H1 (cell line): ENCODE data around the gene SNCAIP. TPM values are rescaled to one million over a fixed set of nuclear protein-coding genes. Genes with fewer than 3 reads are reported as not detected.

Experiments used
- CTCF ChIA-PET: fragments of 300-600 bp; sonication (Branson Sonifier 250); formaldehyde crosslinking; loops from one replicate; lab custom pipeline; 2021; ENCODE audit not compliant: partially characterized antibody; lab: Charles Lee
- POLR2A ChIA-PET: fragments of 300-600 bp; sonication (Branson Sonifier 250); formaldehyde crosslinking; loops from one replicate; lab custom pipeline; 2021; ENCODE audit warnings: inconsistent platforms; ENCODE audit not compliant: partially characterized antibody; lab: Charles Lee
- DNase-seq, 2 experiments: peaks; one replicate each; pipeline versions ENCODE4 v3.0.0 to v3.0.0-alpha.2; 2010 to 2022; ENCODE audit warnings: low spot score in 2 of 2, low read depth in 1 of 2, mixed read lengths in 1 of 2
- FAIRE-seq: peaks from 2 replicates; lab custom pipeline; 2011; peaks lifted over from hg19 to GRCh38; lab: Jason Lieb, UNC
- H2AFZ ChIP-seq: 2 replicates; pipeline ENCODE4 v1.8.1; 2012; ENCODE audit warnings: low read length, inconsistent platforms
- H2AK5ac ChIP-seq: 2 replicates; pipeline ENCODE4 v1.6.1; 2013; ENCODE audit warnings: low read depth, low read length
- H2BK120ac ChIP-seq: replicated peaks from 2 replicates; pipeline ENCODE3; 2013; ENCODE audit warnings: low read depth, low read length, inconsistent platforms
- H2BK12ac ChIP-seq: 2 replicates; pipeline ENCODE4 v1.6.1; 2013; ENCODE audit warnings: low read depth, low read length
- H2BK15ac ChIP-seq: 2 replicates; pipeline ENCODE4 v1.6.1; 2013; ENCODE audit warnings: low read length
- H2BK20ac ChIP-seq: 2 replicates; pipeline ENCODE4 v1.6.1; 2013; ENCODE audit warnings: low read length
- H2BK5ac ChIP-seq: 2 replicates; pipeline ENCODE4 v1.6.1; 2013; ENCODE audit warnings: low read depth, low read length
- H3K14ac ChIP-seq: 2 replicates; pipeline ENCODE4 v1.6.1; 2013; ENCODE audit warnings: inconsistent platforms; ENCODE audit not compliant: insufficient read length
- H3K18ac ChIP-seq: 2 replicates; pipeline ENCODE4 v1.6.1; 2013; ENCODE audit warnings: low read length; ENCODE audit errors: extremely low read depth
- H3K23ac ChIP-seq: 2 replicates; pipeline ENCODE4 v1.6.1; 2013; ENCODE audit warnings: inconsistent platforms; ENCODE audit not compliant: insufficient read length
- H3K23me2 ChIP-seq: 2 replicates; pipeline ENCODE4 v1.6.1; 2013; ENCODE audit warnings: low read depth, low read length
- H3K27ac ChIP-seq: 2 replicates; pipeline ENCODE4 v1.6.1; 2011; ENCODE audit warnings: low read depth, low read length, inconsistent platforms
- H3K27me3 ChIP-seq, 4 experiments: replicated peaks in 1 of 4; 1 replicate in 1 of 4; 2 replicates in 3 of 4; pipeline versions ENCODE4 v1.6.1 to v1.8.1; 2011 to 2013; ENCODE audit warnings: low read length in 3 of 4, mild to moderate bottlenecking in 3 of 4, inconsistent platforms in 2 of 4, mixed read lengths in 2 of 4, moderate library complexity in 1 of 4; ENCODE audit not compliant: control insufficient read depth in 3 of 4, insufficient read depth in 3 of 4; ENCODE audit errors: extremely low read depth in 1 of 4
- H3K36me3 ChIP-seq, 4 experiments: 2 replicates each; pipeline versions ENCODE4 v1.6.1 to v1.8.1; 2011 to 2013; ENCODE audit warnings: mild to moderate bottlenecking in 4 of 4, low read length in 3 of 4, moderate library complexity in 2 of 4, control low read depth in 1 of 4, inconsistent platforms in 1 of 4; ENCODE audit not compliant: insufficient read depth in 4 of 4, control insufficient read depth in 2 of 4
- H3K4ac ChIP-seq: replicated peaks from 2 replicates; pipeline ENCODE3; 2013; ENCODE audit warnings: low read length, low read depth, mixed read lengths, inconsistent platforms; ENCODE audit not compliant: insufficient read length
- H3K4me1 ChIP-seq, 4 experiments: replicated peaks in 1 of 4; 1 replicate in 1 of 4; 2 replicates in 3 of 4; pipeline versions ENCODE4 v1.6.1 to v1.8.1; 2011 to 2013; ENCODE audit warnings: low read length in 3 of 4, inconsistent platforms in 2 of 4, mixed read lengths in 1 of 4; ENCODE audit not compliant: insufficient read depth in 4 of 4, control insufficient read depth in 3 of 4
- H3K4me2 ChIP-seq, 2 experiments: 2 replicates each; pipeline versions ENCODE4 v1.6.1 to v1.8.1; 2011 to 2013; ENCODE audit warnings: low read depth in 2 of 2, low read length in 2 of 2, control low read depth in 1 of 2, inconsistent platforms in 1 of 2, mild to moderate bottlenecking in 1 of 2; ENCODE audit not compliant: insufficient read depth in 1 of 2
- H3K4me3 ChIP-seq, 4 experiments: fragments of 200-600, 300-600 bp in 1 of 4; sonication (generic), shearing (Covaris generic), sonication (Bioruptor Twin) in 1 of 4; 2 replicates each; pipeline versions ENCODE4 v1.5.1 to v1.8.1; 2011 to 2016; ENCODE audit warnings: low read length in 4 of 4, low read depth in 3 of 4, control low read depth in 2 of 4, inconsistent platforms in 2 of 4, mild to moderate bottlenecking in 2 of 4, mixed read lengths in 1 of 4, moderate library complexity in 1 of 4; ENCODE audit not compliant: insufficient read depth in 2 of 4; ENCODE audit errors: extremely low read depth in 1 of 4
- H3K56ac ChIP-seq: replicated peaks from 2 replicates; pipeline ENCODE3; 2013; ENCODE audit warnings: low read depth, mild to moderate bottlenecking, mixed read lengths, low read length, inconsistent platforms; ENCODE audit not compliant: insufficient read length
- H3K79me1 ChIP-seq: 2 replicates; pipeline ENCODE4 v1.6.1; 2013; ENCODE audit warnings: low read depth, low read length, control low read depth
- H3K79me2 ChIP-seq, 2 experiments: 2 replicates each; pipeline versions ENCODE4 v1.6.1 to v1.8.1; 2012 to 2013; ENCODE audit warnings: low read length in 2 of 2, mild to moderate bottlenecking in 2 of 2, inconsistent platforms in 1 of 2; ENCODE audit not compliant: insufficient read depth in 2 of 2, control insufficient read depth in 1 of 2
- H3K9ac ChIP-seq, 4 experiments: replicated peaks in 1 of 4; 1 replicate in 1 of 4; 2 replicates in 3 of 4; pipeline versions ENCODE4 v1.6.1 to v1.8.1; 2011 to 2013; ENCODE audit warnings: low read depth in 3 of 4, low read length in 3 of 4, control low read depth in 2 of 4, mild to moderate bottlenecking in 2 of 4, moderate library complexity in 2 of 4, inconsistent platforms in 1 of 4; ENCODE audit errors: extremely low read depth in 1 of 4
- H3K9me3 ChIP-seq, 2 experiments: 2 replicates each; pipeline versions ENCODE4 v1.6.1 to v1.8.1; 2012 to 2013; ENCODE audit warnings: mild to moderate bottlenecking in 2 of 2, moderate library complexity in 2 of 2, control low read depth in 1 of 2, inconsistent platforms in 1 of 2, low read depth in 1 of 2, low read length in 1 of 2, mixed read lengths in 1 of 2; ENCODE audit not compliant: insufficient read depth in 2 of 2
- H4K20me1 ChIP-seq, 2 experiments: replicated peaks in 1 of 2; 2 replicates each; pipeline versions ENCODE3 to v1.8.1; 2011 to 2013; ENCODE audit warnings: inconsistent platforms in 2 of 2, low read length in 2 of 2, mild to moderate bottlenecking in 1 of 2; ENCODE audit not compliant: insufficient read depth in 2 of 2, control insufficient read depth in 1 of 2
- H4K5ac ChIP-seq: 2 replicates; pipeline ENCODE4 v1.6.1; 2013; ENCODE audit warnings: low read length, low read depth, mixed read lengths, inconsistent platforms; ENCODE audit not compliant: insufficient read length
- H4K8ac ChIP-seq: 2 replicates; pipeline ENCODE4 v1.8.0; 2013; ENCODE audit warnings: mild to moderate bottlenecking, moderate library complexity, low read length, inconsistent platforms; ENCODE audit not compliant: insufficient read depth; ENCODE audit errors: extremely low read depth
- H4K91ac ChIP-seq: replicated peaks from 2 replicates; pipeline ENCODE3; 2013; ENCODE audit warnings: low read length, mixed read lengths, inconsistent platforms; ENCODE audit not compliant: insufficient read length
- BACH1 ChIP-seq: IDR thresholded peaks from 2 replicates; pipeline ENCODE4 v1.6.1; 2012; ENCODE audit warnings: low read length, improper control_type of control experiment
- BCL11A ChIP-seq, 2 experiments: IDR thresholded peaks; one replicate each; pipeline ENCODE4 v1.6.1; 2011; ENCODE audit warnings: low read depth in 2 of 2, low read length in 2 of 2, mild to moderate bottlenecking in 2 of 2
- CBX8 ChIP-seq: fragments of 300-800, 300-1000 bp; sonication (generic); IDR thresholded peaks from 2 replicates; pipeline ENCODE4 v1.7.1; 2016; ENCODE audit warnings: low read depth, low read length, borderline replicate concordance
- E2F6 ChIP-seq: IDR thresholded peaks from 2 replicates; pipeline ENCODE4 v1.6.1; 2012; ENCODE audit warnings: inconsistent platforms
- EGR1 ChIP-seq: IDR thresholded peaks from 2 replicates; pipeline ENCODE4 v1.6.1; 2011; ENCODE audit warnings: low read depth, low read length, borderline replicate concordance
- EP300 ChIP-seq, 2 experiments: IDR thresholded peaks; 1 replicate in 1 of 2; 2 replicates in 1 of 2; pipeline ENCODE4 v1.6.1; 2011 to 2012; ENCODE audit warnings: low read depth in 2 of 2, low read length in 2 of 2, mild to moderate bottlenecking in 2 of 2, borderline replicate concordance in 1 of 2, inconsistent platforms in 1 of 2, moderate library complexity in 1 of 2
- HDAC6 ChIP-seq: IDR thresholded peaks from one replicate; pipeline ENCODE4 v1.7.1; 2012; ENCODE audit warnings: low read depth, mild to moderate bottlenecking, inconsistent platforms, low read length, moderate library complexity
- KDM4A ChIP-seq: IDR thresholded peaks from one replicate; pipeline ENCODE4 v1.7.1; 2012; ENCODE audit warnings: low read depth, mild to moderate bottlenecking, moderate library complexity, low read length, inconsistent platforms; ENCODE audit not compliant: severe bottlenecking
- KDM5A ChIP-seq: fragments of 200-600 bp; IDR thresholded peaks from 2 replicates; pipeline ENCODE4 v1.7.1; 2012; ENCODE audit warnings: mild to moderate bottlenecking, low read length, inconsistent platforms, mixed read lengths
- SIN3A ChIP-seq, 2 experiments: IDR thresholded peaks in 1 of 2; conservative IDR thresholded peaks in 1 of 2; 2 replicates each; pipeline ENCODE4 v1.6.1; 2011 to 2012; ENCODE audit warnings: low read length in 2 of 2, improper control_type of control experiment in 1 of 2, low read depth in 1 of 2, mild to moderate bottlenecking in 1 of 2
- SP2 ChIP-seq: IDR thresholded peaks from 2 replicates; pipeline ENCODE4 v1.6.1; 2012; ENCODE audit warnings: mild to moderate bottlenecking, low read length, inconsistent platforms
- SRF ChIP-seq: IDR thresholded peaks from 2 replicates; pipeline ENCODE4 v1.6.1; 2011; ENCODE audit warnings: mild to moderate bottlenecking, low read depth, low read length, moderate library complexity
- TAF1 ChIP-seq: IDR thresholded peaks from 2 replicates; pipeline ENCODE4 v1.6.1; 2011; ENCODE audit warnings: mild to moderate bottlenecking, low read depth, low read length
- ZNF274 ChIP-seq: IDR thresholded peaks from 2 replicates; pipeline ENCODE4 v1.7.0; 2012; ENCODE audit warnings: low read length, borderline replicate concordance; ENCODE audit errors: extremely low read depth
- WGBS, 2 experiments: shearing (Covaris generic) in 1 of 2; methylation state at CpG; one replicate each; pipeline versions ENCODE4 v1.1.6 to v1.1.7; 2013 to 2015; ENCODE audit warnings: low lambda C conversion rate in 2 of 2, mixed read lengths in 2 of 2, inconsistent platforms in 1 of 2, low coverage in 1 of 2, missing lambda C conversion rate in 1 of 2; ENCODE audit not compliant: insufficient replicate concordance in 2 of 2, insufficient coverage in 1 of 2, insufficient read length in 1 of 2; ENCODE audit errors: extremely low coverage in 1 of 2, missing lambda C conversion rate in 1 of 2; 5-methylcytosine and 5-hydroxymethylcytosine counted together
- polyA plus RNA-seq, 7 experiments: library from polyadenylated mRNA; depleted of rRNA in 3 of 7; stranded (reverse) in 5 of 7; unstranded in 2 of 7; fragments of >200 nt in 5 of 7; fragments of 200-250 nt in 2 of 7; gene quantifications; 1 replicate in 5 of 7; 2 replicates in 1 of 7; 4 replicates in 1 of 7; pipeline versions ENCODE4 v1.2.1 to v1.2.3, GENCODE V29; 2011 to 2013; ENCODE audit warnings: missing spikeins in 2 of 7, mixed read lengths in 2 of 7
- total RNA-seq: library from RNA; stranded (reverse); fragmentation: NEBNext Ultra II Directional; extraction: Animal tissue kit (Norgen Biotek cat#: 25700); gene quantifications from 2 replicates; pipeline ENCODE4 v1.2.1, GENCODE V29; 2021

The SNCAIP gene
- total and polyA plus RNA-seq, 2 of the 8 experiments (the other 6 are each of a cell fraction or from before 2014, with no cell fraction given), result 3.9 to 9.0 TPM

GRCh38 chr5:122494109-122494508, 182.1 kb downstream of the SNCAIP start:
- Histone ChIP-seq H2BK20ac (no peak overlapping the region), H3K4me3 (no peak overlapping the region), H3K79me2 (no peaks in the 10 kb centered on the region), H2AFZ (no peak overlapping the region), H2BK15ac (no peak overlapping the region), H3K79me1 (no peaks in the 10 kb centered on the region), H4K20me1 (no peaks in the 10 kb centered on the region), H2AK5ac (no peak overlapping the region), H3K14ac (no peak overlapping the region), H2BK120ac (no peak overlapping the region), H3K56ac (no peak overlapping the region), H2BK12ac (no peak overlapping the region), H3K36me3 (no peaks in the 10 kb centered on the region), H3K23ac (no peak overlapping the region), H4K91ac (no peak overlapping the region), H3K27ac (no peak overlapping the region), H3K23me2 (no peaks in the 10 kb centered on the region; the same call in 1 of the 2 replicates), H3K18ac (no peak overlapping the region), H3K4me2 (no peak overlapping the region), H4K5ac (no peak overlapping the region), H3K9me3 (no peaks in the 10 kb centered on the region), H4K8ac (no peak overlapping the region), H3K27me3 (no peaks in the 10 kb centered on the region), H2BK5ac (no peak overlapping the region), H3K4ac (no peak overlapping the region), H3K9ac (no peak overlapping the region), H3K4me1 (peaks cover 0 to 10% (median 4%) of the 10 kb centered on the region in 4 experiments; a peak in 2 of 7 replicates)
- FAIRE-seq, result no peak
- CTCF ChIA-PET, result interaction anchor here (0.9 to 14.9 kb wide), 9 partner anchors 23 to 296 kb away, joined by 3 to 221 read pairs (median 7); no protein-coding TSS in a partner anchor
- POLR2A ChIA-PET, result no interaction called here
- DNase-seq, result no peak
- WGBS, 2 experiments, result 96% methylated on average over 4 of the region's 4 CpGs; no CpG with 5 or more reads in 1 of the 2 experiments
- TF ChIP-seq EP300 (IDR thresholded peaks at IDR 0.05; ENCODE audit: borderline replicate concordance in 1 of 2, low read depth in 2 of 2, low read length in 2 of 2) (no peak), BCL11A (IDR thresholded peaks at IDR 0.05; ENCODE audit: low read depth in 2 of 2, low read length in 2 of 2) (no peak), BACH1 (no peak), EGR1 (no peak), KDM4A (no peak), TAF1 (no peak), ZNF274 (no peak), E2F6 (no peak), SRF (no peak), KDM5A (no peak), HDAC6 (no peak), SP2 (no peak), CBX8 (no peak), SIN3A (conservative IDR thresholded peaks at IDR 0.05 in 1 of 2, IDR thresholded peaks at IDR 0.05 in 1 of 2; ENCODE audit: low read depth in 1 of 2, low read length in 2 of 2) (no peak)
